ENCODE data around the gene PCSK7.

Gene PCSK7

GRCh38 chr11:117226388-117227385 lies 5.2 kb downstream of the PCSK7 start:
- peak; percentile 83 for DNase-seq (ENCODE audit: low read depth)
- H3K4me3 ChIP-seq (ENCODE audit: low read depth, low read length), result no peak overlapping the region
- peak; percentile 79 for TF ChIP-seq CTCF (IDR thresholded peaks at IDR 0.05; ENCODE audit: insufficient read depth, low read depth, low read length, missing control alignments)

- no peak for DNase-seq (ENCODE audit: low read depth)
- no peak overlapping the region for H3K4me3 ChIP-seq (ENCODE audit: low read depth, low read length)
- no peak for TF ChIP-seq CTCF (IDR thresholded peaks at IDR 0.05; ENCODE audit: insufficient read depth, low read depth, low read length, missing control alignments)
These were observed 6.2 kb downstream of the PCSK7 start for GRCh38 chr11:117225553-117226170.

DNA sequence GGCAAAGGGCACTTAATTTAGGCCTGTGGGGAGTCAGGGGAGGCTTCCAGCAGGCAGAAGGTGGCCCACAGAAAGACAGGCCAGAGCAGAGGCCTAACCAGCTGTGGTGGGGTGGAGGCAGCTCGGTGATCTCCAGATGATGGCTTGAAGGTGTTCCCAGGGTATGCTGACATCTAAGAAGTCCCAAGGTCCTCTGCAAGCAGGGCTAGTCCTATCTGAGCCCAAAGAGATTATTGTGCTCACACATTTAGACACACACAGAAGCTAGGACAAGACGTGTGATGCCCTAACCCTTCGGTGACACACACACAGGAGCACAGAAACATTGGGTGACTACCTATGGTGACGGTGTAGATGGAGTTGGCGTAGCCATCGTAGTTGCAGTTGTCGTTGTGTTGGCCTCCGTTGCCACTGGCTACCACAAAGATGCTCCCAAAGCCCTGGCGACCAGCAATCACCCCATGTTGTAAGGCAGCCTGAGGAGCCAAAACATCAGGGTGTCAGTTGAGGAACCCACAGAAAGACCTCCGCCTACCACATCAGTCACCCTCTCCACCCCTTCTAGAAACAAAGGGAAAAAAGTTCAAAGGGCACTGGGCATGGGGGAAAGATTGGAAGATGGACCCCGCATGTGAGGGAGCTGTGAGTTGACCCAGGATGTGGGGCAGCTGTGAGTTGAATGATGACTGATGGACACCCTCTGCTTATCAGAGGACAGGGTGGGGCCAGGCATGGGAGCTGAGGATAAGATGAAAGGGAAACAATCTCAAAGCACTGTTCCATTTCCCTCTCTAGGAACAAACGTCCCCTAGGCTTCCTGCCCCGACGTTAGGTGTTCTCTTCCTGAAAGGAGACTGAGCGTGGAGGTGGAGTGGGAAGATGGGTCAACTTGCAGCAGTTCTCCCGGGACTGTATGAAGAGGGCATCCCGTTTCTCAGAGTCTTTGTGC lies 7.9 kb downstream of the PCSK7 start:
- TF ChIP-seq CTCF (IDR thresholded peaks at IDR 0.05; ENCODE audit: insufficient read depth, low read depth, low read length, missing control alignments), result no peak
- no peak for DNase-seq (ENCODE audit: low read depth)

GRCh38 chr11:117222991-117223740 lies 8.7 kb downstream of the PCSK7 start:
- no peak for TF ChIP-seq CTCF (IDR thresholded peaks at IDR 0.05; ENCODE audit: insufficient read depth, low read depth, low read length, missing control alignments)
- DNase-seq (ENCODE audit: low read depth), result no peak
- H3K4me3 ChIP-seq (ENCODE audit: low read depth, low read length), result no peak overlapping the region

More for the DNA sequence above, 7.9 kb downstream of the PCSK7 start:
- H3K4me3 ChIP-seq (ENCODE audit: low read depth, low read length), result no peak overlapping the region

GRCh38 chr11:117221775-117222517 lies 9.9 kb downstream of the PCSK7 start:
- no peak overlapping the region for H3K4me3 ChIP-seq (ENCODE audit: low read depth, low read length)
- no peak for TF ChIP-seq CTCF (IDR thresholded peaks at IDR 0.05; ENCODE audit: insufficient read depth, low read depth, low read length, missing control alignments)
- DNase-seq (ENCODE audit: low read depth), result no peak

Measured in GM12865 (cell line).